ENCODE data around the gene BACH2. TPM values are rescaled to one million over a fixed set of nuclear protein-coding genes. Genes with fewer than 3 reads are reported as not detected.

BACH2 gene
- total and polyA plus RNA-seq, 4 donors: 0.78 to 17.4 (median 3.2) TPM

GRCh38 chr6:90072935-90073464 is 223.6 kb downstream of the BACH2 start:
- Histone ChIP-seq H3K9ac (ENCODE audit: insufficient read depth in 1 of 2, low read length in 2 of 2) (no peak overlapping the region), H3K4me3 (no peak overlapping the region), H3K36me3 (ENCODE audit: control insufficient read depth in 4 of 4, insufficient read depth in 4 of 4, low read length in 4 of 4) (no peaks in the 10 kb centered on the region), H3K27ac (ENCODE audit: low read depth in 1 of 2, low read length in 1 of 2) (no peak overlapping the region), H3K27me3 (ENCODE audit: control insufficient read depth in 3 of 3, insufficient read depth in 3 of 3, low read length in 2 of 3) (peaks cover 0 to 13% (median 0%) of the 10 kb centered on the region in 3 donors), H3K9me3 (ENCODE audit: control insufficient read depth in 4 of 4, insufficient read depth in 3 of 4, low read length in 3 of 4) (no peaks in the 10 kb centered on the region), H3K4me1 (ENCODE audit: control insufficient read depth in 5 of 5, insufficient read depth in 5 of 5, low read length in 5 of 5) (peaks cover 0 to 6% (median 0%) of the 10 kb centered on the region in 5 donors)
- no peak for TF ChIP-seq CTCF (IDR thresholded peaks at IDR 0.05; ENCODE audit: control extremely low read depth, extremely low read depth)
- DNase-seq: no peak
- ATAC-seq (ENCODE audit: insufficient read depth, low FRiP score): no peak
- WGBS, 2 donors: 76 to 79% methylated on average over 11 of the region's 11 CpGs

- H3K27me3 ChIP-seq (ENCODE audit: control insufficient read depth in 3 of 3, insufficient read depth in 3 of 3, low read length in 2 of 3): peaks cover 0 to 18% (median 0%) of the 10 kb centered on the region in 3 donors
- no peak overlapping the region for H3K4me3 ChIP-seq
- no peak overlapping the region for H3K27ac ChIP-seq (ENCODE audit: low read depth in 1 of 2, low read length in 1 of 2)
- DNase-seq: no peak
- ATAC-seq (ENCODE audit: insufficient read depth, low FRiP score): no peak
- no peak overlapping the region for H3K9ac ChIP-seq (ENCODE audit: insufficient read depth in 1 of 2, low read length in 2 of 2)
- H3K4me1 ChIP-seq (ENCODE audit: control insufficient read depth in 5 of 5, insufficient read depth in 5 of 5, low read length in 5 of 5): peaks cover 0 to 6% (median 0%) of the 10 kb centered on the region in 5 donors
- TF ChIP-seq CTCF (IDR thresholded peaks at IDR 0.05; ENCODE audit: control extremely low read depth, extremely low read depth): no peak
- 92 to 94% methylated on average over 3 of the region's 3 CpGs for WGBS, 2 donors
- no peaks in the 10 kb centered on the region for H3K9me3 ChIP-seq (ENCODE audit: control insufficient read depth in 4 of 4, insufficient read depth in 3 of 4, low read length in 3 of 4)
- H3K36me3 ChIP-seq (ENCODE audit: control insufficient read depth in 4 of 4, insufficient read depth in 4 of 4, low read length in 4 of 4): no peaks in the 10 kb centered on the region
Observed at GRCh38 chr6:90072501-90072900, 224.1 kb downstream of the BACH2 start.

- no peak overlapping the region for H3K4me3 ChIP-seq
- H3K9me3 ChIP-seq (ENCODE audit: control insufficient read depth in 4 of 4, insufficient read depth in 3 of 4, low read length in 3 of 4): peaks cover 0 to 4% (median 0%) of the 10 kb centered on the region in 4 donors
- DNase-seq (no peak), ATAC-seq (ENCODE audit: insufficient read depth, low FRiP score) (no peak)
- peaks cover 0 to 6% (median 0%) of the 10 kb centered on the region in 5 donors for H3K4me1 ChIP-seq (ENCODE audit: control insufficient read depth in 5 of 5, insufficient read depth in 5 of 5, low read length in 5 of 5)
- no peaks in the 10 kb centered on the region for H3K36me3 ChIP-seq (ENCODE audit: control insufficient read depth in 4 of 4, insufficient read depth in 4 of 4, low read length in 4 of 4)
- H3K27ac ChIP-seq (ENCODE audit: low read depth in 1 of 2, low read length in 1 of 2): peak overlapping the region in 1 of 2 donors; percentile 15
- TF ChIP-seq CTCF (IDR thresholded peaks at IDR 0.05; ENCODE audit: control extremely low read depth, extremely low read depth): no peak
- peaks cover 0 to 17% (median 0%) of the 10 kb centered on the region in 3 donors for H3K27me3 ChIP-seq (ENCODE audit: control insufficient read depth in 3 of 3, insufficient read depth in 3 of 3, low read length in 2 of 3)
- 80 to 84% methylated on average over 12 of the region's 12 CpGs for WGBS, 2 donors
- H3K9ac ChIP-seq (ENCODE audit: insufficient read depth in 1 of 2, low read length in 2 of 2): no peak overlapping the region
Observed at GRCh38 chr6:90068703-90069523, 227.7 kb downstream of the BACH2 start.
